Hepatocyte (in vitro differentiated cells): ENCODE results near the gene RAB6A. TPM values are rescaled to one million over a fixed set of nuclear protein-coding genes. Genes with fewer than 3 reads are reported as not detected.

Experiments
- DNase-seq: peaks from one replicate; pipeline ENCODE4 v3.0.0-alpha.2; 2016; ENCODE audit warnings: low spot score
- H2AFZ ChIP-seq: fragments of 200-600 bp; sonication (generic); 2 replicates; pipeline ENCODE4 v1.6.0; 2016; ENCODE audit warnings: antibody characterized with exemption, mild to moderate bottlenecking
- H3K27ac ChIP-seq: fragments of 200-600 bp; sonication (generic); 2 replicates; pipeline ENCODE4 v1.5.1; 2016; ENCODE audit warnings: mild to moderate bottlenecking
- H3K27me3 ChIP-seq: fragments of 200-600 bp; sonication (generic); 2 replicates; pipeline ENCODE4 v1.6.1; 2016
- H3K36me3 ChIP-seq: fragments of 200-600 bp; sonication (generic); replicated peaks from 2 replicates; pipeline ENCODE4 v1.5.1; 2016; ENCODE audit warnings: low read depth; ENCODE audit not compliant: insufficient read depth
- H3K4me1 ChIP-seq: fragments of 200-600 bp; sonication (generic); 2 replicates; pipeline ENCODE4 v1.5.1; 2016; ENCODE audit warnings: mild to moderate bottlenecking, moderate library complexity; ENCODE audit not compliant: insufficient read depth
- H3K4me2 ChIP-seq: fragments of 200-600 bp; sonication (generic); 2 replicates; pipeline ENCODE4 v1.6.0; 2016
- H3K4me3 ChIP-seq: fragments of 200-600 bp; sonication (generic); 2 replicates; pipeline ENCODE4 v1.5.1; 2016; ENCODE audit warnings: mild to moderate bottlenecking
- H3K79me2 ChIP-seq: fragments of 200-600 bp; sonication (generic); 2 replicates; pipeline ENCODE4 v1.6.0; 2017; ENCODE audit warnings: mild to moderate bottlenecking
- H3K9me2 ChIP-seq: fragments of 200-600 bp; sonication (generic); replicated peaks from 2 replicates; pipeline ENCODE4 v1.6.0; 2017; ENCODE audit warnings: mild to moderate bottlenecking; ENCODE audit not compliant: insufficient read depth
- H3K9me3 ChIP-seq: fragments of 200-600 bp; sonication (generic); 2 replicates; pipeline ENCODE4 v1.5.1; 2016; ENCODE audit warnings: low read depth, mild to moderate bottlenecking
- H4K20me1 ChIP-seq: fragments of 200-600 bp; sonication (generic); 2 replicates; pipeline ENCODE4 v1.6.0; 2016; ENCODE audit warnings: mild to moderate bottlenecking; ENCODE audit not compliant: insufficient read depth, poor library complexity, severe bottlenecking
- CTCF ChIP-seq: fragments of 200-600 bp; sonication (generic); IDR thresholded peaks from 2 replicates; pipeline ENCODE4 v1.5.1; 2016; ENCODE audit warnings: antibody characterized with exemption, mild to moderate bottlenecking; ENCODE audit not compliant: poor library complexity
- EZH2 ChIP-seq: fragments of 200-600 bp; sonication (generic); IDR thresholded peaks from 2 replicates; pipeline ENCODE4 v1.6.1; 2016; ENCODE audit warnings: antibody characterized with exemption, mild to moderate bottlenecking, borderline replicate concordance
- EZH2phosphoT487 ChIP-seq: fragments of 200-600 bp; sonication (generic); IDR thresholded peaks from one replicate; pipeline ENCODE4 v1.6.1; 2018; ENCODE audit warnings: antibody characterized with exemption, mild to moderate bottlenecking, low read depth, moderate library complexity; ENCODE audit not compliant: unreplicated experiment, severe bottlenecking
- WGBS: methylation state at CpG from one replicate; pipeline ENCODE4 v1.1.6; 2016; ENCODE audit warnings: low lambda C conversion rate; ENCODE audit errors: missing lambda C conversion rate; 5-methylcytosine and 5-hydroxymethylcytosine counted together
- polyA plus RNA-seq: library from polyadenylated mRNA; unstranded; fragments of >200 nt; fragmentation: Nextera tagmentation; extraction: Ambion mirVana; gene quantifications from 2 replicates; pipeline ENCODE4 v1.2.1, GENCODE V29; 2016
- total RNA-seq: library from RNA; depleted of rRNA; stranded (reverse); fragments of >200 nt; gene quantifications from 2 replicates; pipeline ENCODE4 v1.2.3, GENCODE V29; 2014

The RAB6A gene
- total and polyA plus RNA-seq, 2 experiments from 2014 or later = 85.8 to 99.5 TPM

GRCh38 chr11:73795925-73796632, 35.2 kb upstream of the RAB6A start:
- Histone ChIP-seq H3K4me1 (no peaks in the 10 kb centered on the region), H3K4me3 (no peak overlapping the region), H3K27ac (no peak overlapping the region), H3K36me3 (no peaks in the 10 kb centered on the region), H2AFZ (no peak overlapping the region), H3K79me2 (peaks cover 17% of the 10 kb centered on the region), H3K4me2 (no peak overlapping the region), H3K9me2 (no peaks in the 10 kb centered on the region), H3K9me3 (no peaks in the 10 kb centered on the region), H4K20me1 (no peaks in the 10 kb centered on the region), H3K27me3 (no peaks in the 10 kb centered on the region)
- 95% methylated on average over 19 of the region's 19 CpGs for WGBS
- TF ChIP-seq CTCF (no peak), EZH2phosphoT487 (no peak), EZH2 (no peak)
- no peak for DNase-seq

- Histone ChIP-seq H4K20me1 (no peaks in the 10 kb centered on the region), H2AFZ (no peak overlapping the region), H3K27ac (no peak overlapping the region), H3K27me3 (no peaks in the 10 kb centered on the region), H3K4me1 (peaks cover 6% of the 10 kb centered on the region), H3K36me3 (no peaks in the 10 kb centered on the region), H3K79me2 (peaks cover 26% of the 10 kb centered on the region), H3K4me3 (no peak overlapping the region), H3K9me2 (no peaks in the 10 kb centered on the region), H3K4me2 (no peak overlapping the region), H3K9me3 (no peaks in the 10 kb centered on the region)
- no peak for TF ChIP-seq EZH2
- no peak for TF ChIP-seq CTCF
- no peak for DNase-seq
Observed at GRCh38 chr11:73792584-73792983, 31.7 kb upstream of the RAB6A start.

GRCh38 chr11:73789279-73789670, 28.4 kb upstream of the RAB6A start:
- Histone ChIP-seq H3K27me3 (no peaks in the 10 kb centered on the region), H3K4me3 (no peak overlapping the region), H3K27ac (peak overlapping the region; percentile 95), H3K79me2 (peaks cover 31% of the 10 kb centered on the region), H2AFZ (no peak overlapping the region), H3K4me1 (peaks cover 11% of the 10 kb centered on the region), H4K20me1 (no peaks in the 10 kb centered on the region), H3K4me2 (peak overlapping the region; percentile 85), H3K9me3 (no peaks in the 10 kb centered on the region), H3K36me3 (no peaks in the 10 kb centered on the region), H3K9me2 (no peaks in the 10 kb centered on the region)
- TF ChIP-seq CTCF (no peak), EZH2 (no peak), EZH2phosphoT487 (no peak)
- 81% methylated on average over 5 of the region's 5 CpGs for WGBS
- DNase-seq = no peak
